Measurements from ENCODE around the gene LANCL2.

DNA sequence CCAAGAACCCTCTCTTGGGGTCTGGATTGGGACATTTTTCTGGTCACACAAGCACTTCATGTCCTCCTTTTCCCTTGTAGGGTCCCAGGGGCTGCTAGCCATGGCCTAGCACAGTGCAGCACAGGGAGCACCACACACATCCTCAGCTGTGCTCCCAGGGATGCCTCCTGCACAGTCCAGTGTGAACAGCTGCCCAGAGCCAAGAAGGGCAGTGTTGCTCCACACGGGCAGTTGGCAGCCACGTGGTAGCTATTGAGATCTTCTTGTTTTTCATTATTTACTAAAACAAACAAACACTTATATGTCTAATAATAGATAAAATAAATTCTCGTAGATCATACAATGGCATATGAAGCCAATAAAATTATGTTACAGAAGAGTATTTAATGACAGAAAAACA, 13.9 kb upstream of the LANCL2 start:
- TF ChIP-seq POLR2AphosphoS5 (IDR thresholded peaks at IDR 0.05) = no peak
- TF ChIP-seq, protein P1, sequence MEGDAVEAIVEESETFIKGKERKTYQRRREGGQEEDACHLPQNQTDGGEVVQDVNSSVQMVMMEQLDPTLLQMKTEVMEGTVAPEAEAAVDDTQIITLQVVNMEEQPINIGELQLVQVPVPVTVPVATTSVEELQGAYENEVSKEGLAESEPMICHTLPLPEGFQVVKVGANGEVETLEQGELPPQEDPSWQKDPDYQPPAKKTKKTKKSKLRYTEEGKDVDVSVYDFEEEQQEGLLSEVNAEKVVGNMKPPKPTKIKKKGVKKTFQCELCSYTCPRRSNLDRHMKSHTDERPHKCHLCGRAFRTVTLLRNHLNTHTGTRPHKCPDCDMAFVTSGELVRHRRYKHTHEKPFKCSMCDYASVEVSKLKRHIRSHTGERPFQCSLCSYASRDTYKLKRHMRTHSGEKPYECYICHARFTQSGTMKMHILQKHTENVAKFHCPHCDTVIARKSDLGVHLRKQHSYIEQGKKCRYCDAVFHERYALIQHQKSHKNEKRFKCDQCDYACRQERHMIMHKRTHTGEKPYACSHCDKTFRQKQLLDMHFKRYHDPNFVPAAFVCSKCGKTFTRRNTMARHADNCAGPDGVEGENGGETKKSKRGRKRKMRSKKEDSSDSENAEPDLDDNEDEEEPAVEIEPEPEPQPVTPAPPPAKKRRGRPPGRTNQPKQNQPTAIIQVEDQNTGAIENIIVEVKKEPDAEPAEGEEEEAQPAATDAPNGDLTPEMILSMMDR (IDR thresholded peaks at IDR 0.05 in 8 of 11, conservative IDR thresholded peaks at IDR 0.05 in 3 of 11) = no peak
